Upper lobe of left lung (tissue), 4 donors: ENCODE data around the gene UXT.

Experiments used
- EP300 ChIP-seq, 4 donors: sonication (generic); formaldehyde crosslinking; IDR thresholded peaks; one replicate each; pipeline ENCODE4 v1.5.1; 2017; ENCODE audit warnings: antibody characterized with exemption in 4 of 4, control low read depth in 2 of 4
- POLR2A ChIP-seq, 4 donors: fragments of 450-650 bp; IDR thresholded peaks; one replicate each; pipeline ENCODE4 v1.5.1; 2016 to 2017; ENCODE audit warnings: antibody characterized with exemption in 4 of 4, mild to moderate bottlenecking in 2 of 4
- POLR2AphosphoS5 ChIP-seq, 2 donors: sonication (generic); formaldehyde crosslinking; IDR thresholded peaks; one replicate each; pipeline ENCODE4 v1.5.1; 2017; ENCODE audit warnings: antibody characterized with exemption in 2 of 2
- TF ChIP-seq, protein P1 (sequence below), 6 experiments: fragments of 450-650 bp in 4 of 6; fragments of 200-600 bp in 2 of 6; sonication (generic) in 2 of 6; IDR thresholded peaks; one replicate each; pipeline ENCODE4 v1.5.1; 2016 to 2019; ENCODE audit warnings: antibody characterized with exemption in 6 of 6

DNA sequence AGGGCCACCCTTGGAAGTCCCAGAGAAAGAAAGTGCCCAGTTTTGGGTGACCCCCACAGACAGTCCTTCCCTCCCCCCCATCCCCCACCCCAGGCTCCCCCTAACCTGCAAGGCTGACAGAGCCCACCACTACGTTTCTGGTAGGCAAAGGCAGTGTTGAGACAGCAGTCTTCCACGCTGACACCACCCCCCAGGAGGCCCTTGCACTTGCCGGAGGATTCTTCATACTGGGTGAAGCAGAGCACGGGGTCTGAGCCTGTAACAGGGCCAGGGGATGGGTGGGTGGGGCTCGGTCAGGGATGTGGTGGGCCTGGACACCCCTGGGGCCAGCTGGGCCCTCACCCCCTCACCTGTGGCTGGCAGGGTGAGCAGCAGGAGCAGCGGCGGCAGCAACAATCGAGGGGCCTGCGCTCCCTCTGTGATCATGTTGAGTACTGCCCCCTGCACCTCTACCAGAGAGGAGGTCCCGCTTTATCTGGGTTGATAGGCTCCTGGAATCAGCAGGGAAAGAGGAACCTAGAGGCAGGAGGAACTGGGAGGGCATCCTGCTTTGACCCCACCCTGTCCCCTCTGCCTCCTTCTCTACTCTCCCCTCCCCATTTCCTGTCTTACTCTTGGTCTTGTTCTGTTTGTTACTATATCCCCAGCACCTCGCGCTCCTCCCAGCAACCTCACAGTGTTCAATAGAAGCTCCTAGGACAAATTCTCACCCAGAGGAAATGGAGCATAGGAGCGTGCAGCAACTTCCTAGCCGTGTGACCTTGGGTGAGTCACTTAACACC lies 29.4 kb downstream of the UXT start, which contains the start of gene CFP:
- TF ChIP-seq, protein P1, sequence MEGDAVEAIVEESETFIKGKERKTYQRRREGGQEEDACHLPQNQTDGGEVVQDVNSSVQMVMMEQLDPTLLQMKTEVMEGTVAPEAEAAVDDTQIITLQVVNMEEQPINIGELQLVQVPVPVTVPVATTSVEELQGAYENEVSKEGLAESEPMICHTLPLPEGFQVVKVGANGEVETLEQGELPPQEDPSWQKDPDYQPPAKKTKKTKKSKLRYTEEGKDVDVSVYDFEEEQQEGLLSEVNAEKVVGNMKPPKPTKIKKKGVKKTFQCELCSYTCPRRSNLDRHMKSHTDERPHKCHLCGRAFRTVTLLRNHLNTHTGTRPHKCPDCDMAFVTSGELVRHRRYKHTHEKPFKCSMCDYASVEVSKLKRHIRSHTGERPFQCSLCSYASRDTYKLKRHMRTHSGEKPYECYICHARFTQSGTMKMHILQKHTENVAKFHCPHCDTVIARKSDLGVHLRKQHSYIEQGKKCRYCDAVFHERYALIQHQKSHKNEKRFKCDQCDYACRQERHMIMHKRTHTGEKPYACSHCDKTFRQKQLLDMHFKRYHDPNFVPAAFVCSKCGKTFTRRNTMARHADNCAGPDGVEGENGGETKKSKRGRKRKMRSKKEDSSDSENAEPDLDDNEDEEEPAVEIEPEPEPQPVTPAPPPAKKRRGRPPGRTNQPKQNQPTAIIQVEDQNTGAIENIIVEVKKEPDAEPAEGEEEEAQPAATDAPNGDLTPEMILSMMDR (IDR thresholded peaks at IDR 0.05): no peak
- TF ChIP-seq POLR2A (IDR thresholded peaks at IDR 0.05) (no peak), POLR2AphosphoS5 (IDR thresholded peaks at IDR 0.05) (no peak), EP300 (IDR thresholded peaks at IDR 0.05) (no peak)
